CD4-positive, alpha-beta T cell (primary cell): ENCODE results near the gene LINC00237. TPM values are rescaled to one million over a fixed set of nuclear protein-coding genes. Genes with fewer than 3 reads are reported as not detected.
A peak's percentile ranks its signal among the peaks of the same experiment; 100 is the strongest.

Experiments
- ATAC-seq: fragments of 200-7000 bp; cut with Tn5 transposase; one replicate; pipeline ENCODE4 v1.10.0; 2022; ENCODE audit warnings: mild to moderate bottlenecking; ENCODE audit not compliant: poor library complexity
- CTCF ChIA-PET: fragments of 350-600 bp; sonication (Branson Sonifier 250); formaldehyde crosslinking; loops from one replicate; lab custom pipeline; 2021; ENCODE audit warnings: antibody characterized with exemption, inconsistent platforms; lab: Charles Lee
- POLR2A ChIA-PET: fragments of 350-600 bp; sonication (Branson Sonifier 250); formaldehyde crosslinking; loops from one replicate; lab custom pipeline; 2021; ENCODE audit warnings: antibody characterized with exemption, inconsistent platforms; lab: Charles Lee
- DNase-seq, 14 experiments: peaks; one replicate each; pipeline ENCODE4 v3.0.0-alpha.2; 2013 to 2020; ENCODE audit warnings: mixed read lengths in 2 of 14
- H3K27ac ChIP-seq, 2 donors: one replicate each; pipeline versions ENCODE4 v1.5.1 to v1.7.0; 2013; ENCODE audit warnings: low read length in 2 of 2, low read depth in 1 of 2, mild to moderate bottlenecking in 1 of 2
- H3K27me3 ChIP-seq, 2 experiments: 1 replicate in 1 of 2; 2 replicates in 1 of 2; pipeline versions ENCODE4 v1.6.1 to v1.7.0; 2013; ENCODE audit warnings: low read length in 2 of 2, control low read depth in 1 of 2, mild to moderate bottlenecking in 1 of 2, moderate library complexity in 1 of 2; ENCODE audit not compliant: insufficient read depth in 2 of 2, control insufficient read depth in 1 of 2
- H3K36me3 ChIP-seq: one replicate; pipeline ENCODE4 v1.6.1; 2013; ENCODE audit warnings: low read length, control low read depth; ENCODE audit not compliant: insufficient read depth
- H3K4me1 ChIP-seq: one replicate; pipeline ENCODE4 v1.6.1; 2013; ENCODE audit warnings: low read length, control low read depth; ENCODE audit not compliant: insufficient read depth
- H3K4me3 ChIP-seq: one replicate; pipeline ENCODE4 v1.5.1; 2013; ENCODE audit warnings: mild to moderate bottlenecking, low read length, moderate library complexity
- H3K9me3 ChIP-seq, 2 experiments: 1 replicate in 1 of 2; 2 replicates in 1 of 2; pipeline versions ENCODE4 v1.6.1 to v1.7.0; 2013; ENCODE audit warnings: low read length in 2 of 2, mild to moderate bottlenecking in 2 of 2, control low read depth in 1 of 2, moderate library complexity in 1 of 2; ENCODE audit not compliant: control insufficient read depth in 1 of 2, insufficient read depth in 1 of 2
- H3K27ac Mint-ChIP-seq: one replicate; pipeline ENCODE4 v1.8.0; 2020; ENCODE audit warnings: mixed read lengths
- H3K27me3 Mint-ChIP-seq: one replicate; pipeline ENCODE4 v1.8.0; 2021; ENCODE audit warnings: mixed read lengths
- H3K36me3 Mint-ChIP-seq: one replicate; pipeline ENCODE4 v1.8.0; 2021; ENCODE audit warnings: low read depth, mixed read lengths
- H3K4me1 Mint-ChIP-seq: one replicate; pipeline ENCODE4 v1.8.0; 2021; ENCODE audit warnings: low read depth, mixed read lengths
- H3K4me3 Mint-ChIP-seq: one replicate; pipeline ENCODE4 v1.8.0; 2020; ENCODE audit warnings: mild to moderate bottlenecking, mixed read lengths
- H3K9me3 Mint-ChIP-seq: one replicate; pipeline ENCODE4 v1.8.0; 2020; ENCODE audit warnings: mixed read lengths
- CTCF ChIP-seq: fragments of 200-600 bp; IDR thresholded peaks from one replicate; pipeline ENCODE4 v1.8.0; 2022; ENCODE audit warnings: antibody characterized with exemption, mild to moderate bottlenecking
- intact Hi-C, 2 experiments: fragments of 100-400 bp; cut with DNase I in 1 of 2; cut with micrococcal nuclease in 1 of 2; formaldehyde crosslinking; loops; one replicate each; pipeline versions ENCODE4 v1.15.1 to v1.9.0; 2023 to 2025; cut with DNase I, micrococcal nuclease
- total RNA-seq, 174 experiments: library from RNA in 2 of 174; stranded (reverse) in 2 of 174; gene quantifications; one replicate each; pipeline ENCODE4 v1.2.3 and lab custom pipeline; 2021 to 2026

LINC00237 gene
- total RNA-seq, 2 experiments from 2014 or later = not detected

- intact Hi-C loops = loop anchor here in 1 of 2 experiments (2.0 to 10.0 kb wide), 3 partner anchors 21 to 403 kb away; partner anchors contain the start of gene NKX2-4
- ChIA-PET POLR2A (interaction anchor here (0.6 to 1.3 kb wide), 2 partner anchors 22 to 23 kb away, joined by 3 to 4 read pairs; partner anchors contain the start of gene KIZ), CTCF (no interaction called here)
- Mint-ChIP-seq H3K4me3 (peak overlapping the region; percentile 83), H3K27me3 (peaks cover 94% of the 10 kb centered on the region), H3K9me3 (peaks cover 3% of the 10 kb centered on the region), H3K27ac (no peak overlapping the region), H3K36me3 (peaks cover 5% of the 10 kb centered on the region), H3K4me1 (peaks cover 51% of the 10 kb centered on the region)
- H3K36me3 ChIP-seq = no peaks in the 10 kb centered on the region
- no peak overlapping the region for H3K4me3 ChIP-seq
- no peak for ATAC-seq
- H3K9me3 ChIP-seq = peaks cover 0 to 61% of the 10 kb centered on the region in 2 experiments
- no peak for TF ChIP-seq CTCF
- peak in 3 of 14 experiments; percentile 9 to 34 (median 31) for DNase-seq
- H3K27ac ChIP-seq = no peak overlapping the region
- H3K4me1 ChIP-seq = peaks cover 68% of the 10 kb centered on the region
- H3K27me3 ChIP-seq = peaks cover 89 to 100% of the 10 kb centered on the region in 2 experiments
These were observed 2.3 kb downstream of the LINC00237 start for GRCh38 chr20:21103582-21104465.

- peaks cover 94 to 100% of the 10 kb centered on the region in 2 experiments for H3K27me3 ChIP-seq
- Mint-ChIP-seq H3K4me1 (peaks cover 55% of the 10 kb centered on the region), H3K4me3 (peak overlapping the region; percentile 83), H3K9me3 (peaks cover 3% of the 10 kb centered on the region), H3K27ac (no peak overlapping the region), H3K27me3 (peaks cover 94% of the 10 kb centered on the region), H3K36me3 (peaks cover 5% of the 10 kb centered on the region)
- H3K4me1 ChIP-seq = peaks cover 68% of the 10 kb centered on the region
- POLR2A ChIA-PET = interaction anchor here (3.1 kb wide), 1 partner anchor 23 kb away, joined by 15 read pairs; the partner anchor contains the start of gene KIZ
- no peak for TF ChIP-seq CTCF
- DNase-seq (peak in 7 of 14 experiments; percentile 18 to 73 (median 46)), ATAC-seq (peak; percentile 58)
- no peak overlapping the region for H3K27ac ChIP-seq
- H3K4me3 ChIP-seq = peak overlapping the region; percentile 68
- CTCF ChIA-PET = interaction anchor here (0.6 to 1.7 kb wide), 2 partner anchors 23 to 27 kb away, joined by 3 to 7 read pairs; partner anchors contain the start of gene KIZ
- H3K36me3 ChIP-seq = no peaks in the 10 kb centered on the region
- peaks cover 0 to 61% of the 10 kb centered on the region in 2 experiments for H3K9me3 ChIP-seq
- intact Hi-C loops = loop anchor here in 1 of 2 experiments (2.0 to 10.0 kb wide), 3 partner anchors 22 to 405 kb away; partner anchors contain the start of gene NKX2-4
These were observed 3.4 kb downstream of the LINC00237 start for GRCh38 chr20:21102603-21103311.
